ENCODE data around the gene LZTR1.

LZTR1 gene

GRCh38 chr22:21032037-21032867, 50.2 kb downstream of the LZTR1 start, which contains the start of gene SLC7A4:
Gene SLC7A4, minus strand, starts transcription at chr22:21032561. Its CDS starts 749 bp downstream, at chr22:21031812.
- Histone ChIP-seq H2BK120ac (ENCODE audit: low read depth, low read length) (no peak within 1 kb of the TSS), H3K4me3 (ENCODE audit: low read length in 2 of 2) (peak within 1 kb of the TSS in 1 of 2 donors; percentile 68), H3K9me3 (replicated peaks in 1 of 2; ENCODE audit: control insufficient read depth in 2 of 2, insufficient read depth in 1 of 2, low read depth in 1 of 2, low read length in 2 of 2) (peaks cover 0 to 2% of the 10 kb centered on the region in 2 donors), H2AK5ac (ENCODE audit: low read depth, low read length) (peak within 1 kb of the TSS; percentile 43), H3K14ac (ENCODE audit: low read length) (peak within 1 kb of the TSS; percentile 65), H2BK15ac (ENCODE audit: low read length) (peak within 1 kb of the TSS; percentile 86), H3K4me1 (ENCODE audit: control insufficient read depth in 2 of 2, insufficient read depth in 1 of 2, low read depth in 1 of 2, low read length in 2 of 2) (peaks cover 6 to 18% of the 10 kb centered on the region in 2 donors), H2BK5ac (ENCODE audit: low read length) (peak within 1 kb of the TSS; percentile 77), H3K36me3 (replicated peaks in 1 of 2; ENCODE audit: control insufficient read depth in 2 of 2, insufficient read depth in 2 of 2, low read length in 2 of 2) (no peaks in the 10 kb centered on the region), H3K9ac (ENCODE audit: low read depth, low read length, poor library complexity) (peak within 1 kb of the TSS; percentile 83), H3K4me2 (ENCODE audit: insufficient read depth, low read length, poor library complexity, severe bottlenecking) (peak within 1 kb of the TSS; percentile 79), H4K91ac (ENCODE audit: low read depth, low read length, poor library complexity) (no peak within 1 kb of the TSS), H3K79me1 (ENCODE audit: low read depth, low read length) (peaks cover 1% of the 10 kb centered on the region), H3K27me3 (ENCODE audit: control insufficient read depth in 3 of 3, insufficient read depth in 3 of 3, low read depth in 1 of 3, low read length in 3 of 3) (peaks cover 0 to 51% (median 18%) of the 10 kb centered on the region in 3 experiments), H2BK12ac (ENCODE audit: low read length) (peak within 1 kb of the TSS; percentile 78), H2AFZ (ENCODE audit: low read length) (peak within 1 kb of the TSS; percentile 87), H3K27ac (replicated peaks; ENCODE audit: low read length) (no peak within 1 kb of the TSS), H4K8ac (ENCODE audit: low read depth, low read length) (peak within 1 kb of the TSS; percentile 31), H3K23ac (ENCODE audit: low read depth, low read length, poor library complexity) (peak within 1 kb of the TSS; percentile 89), H3K18ac (ENCODE audit: low read length) (peak within 1 kb of the TSS; percentile 96), H3K4ac (ENCODE audit: low read length) (peak within 1 kb of the TSS; percentile 56)
- no CpG with 5 or more reads among the region's 59 CpGs for WGBS, 2 donors (ENCODE audit: extremely low coverage in 2 of 2, insufficient read length in 2 of 2, insufficient replicate concordance in 1 of 2)
- no peak for DNase-seq (ENCODE audit: low spot score)

- Histone ChIP-seq H3K4me2 (ENCODE audit: insufficient read depth, low read length, poor library complexity, severe bottlenecking) (peak overlapping the region; percentile 79), H3K4me1 (ENCODE audit: control insufficient read depth in 2 of 2, insufficient read depth in 1 of 2, low read depth in 1 of 2, low read length in 2 of 2) (peaks cover 6 to 18% of the 10 kb centered on the region in 2 donors), H2AK5ac (ENCODE audit: low read depth, low read length) (no peak overlapping the region), H2BK5ac (ENCODE audit: low read length) (peak overlapping the region; percentile 61), H4K8ac (ENCODE audit: low read depth, low read length) (no peak overlapping the region), H3K23ac (ENCODE audit: low read depth, low read length, poor library complexity) (peak overlapping the region; percentile 89), H3K4ac (ENCODE audit: low read length) (no peak overlapping the region), H3K4me3 (ENCODE audit: low read length in 2 of 2) (peak overlapping the region in 1 of 2 donors; percentile 68), H3K9ac (ENCODE audit: low read depth, low read length, poor library complexity) (no peak overlapping the region), H3K9me3 (replicated peaks in 1 of 2; ENCODE audit: control insufficient read depth in 2 of 2, insufficient read depth in 1 of 2, low read depth in 1 of 2, low read length in 2 of 2) (peaks cover 0 to 2% of the 10 kb centered on the region in 2 donors), H4K91ac (ENCODE audit: low read depth, low read length, poor library complexity) (no peak overlapping the region), H3K18ac (ENCODE audit: low read length) (peak overlapping the region; percentile 96), H2BK12ac (ENCODE audit: low read length) (no peak overlapping the region), H2AFZ (ENCODE audit: low read length) (peak overlapping the region; percentile 87), H2BK120ac (ENCODE audit: low read depth, low read length) (no peak overlapping the region), H2BK15ac (ENCODE audit: low read length) (no peak overlapping the region), H3K27me3 (ENCODE audit: control insufficient read depth in 3 of 3, insufficient read depth in 3 of 3, low read depth in 1 of 3, low read length in 3 of 3) (peaks cover 0 to 52% (median 18%) of the 10 kb centered on the region in 3 experiments), H3K79me1 (ENCODE audit: low read depth, low read length) (peaks cover 1% of the 10 kb centered on the region), H3K14ac (ENCODE audit: low read length) (no peak overlapping the region), H3K36me3 (replicated peaks in 1 of 2; ENCODE audit: control insufficient read depth in 2 of 2, insufficient read depth in 2 of 2, low read length in 2 of 2) (no peaks in the 10 kb centered on the region), H3K27ac (replicated peaks; ENCODE audit: low read length) (no peak overlapping the region)
- no CpG with 5 or more reads among the region's 12 CpGs for WGBS, 2 donors (ENCODE audit: extremely low coverage in 2 of 2, insufficient read length in 2 of 2, insufficient replicate concordance in 1 of 2)
- DNase-seq (ENCODE audit: low spot score) = peak; percentile 26
These were observed 51.0 kb downstream of the LZTR1 start for GRCh38 chr22:21032868-21033688.

- DNase-seq (ENCODE audit: low spot score) = no peak
- Histone ChIP-seq H3K27me3 (ENCODE audit: control insufficient read depth in 3 of 3, insufficient read depth in 3 of 3, low read depth in 1 of 3, low read length in 3 of 3) (peaks cover 0 to 51% (median 18%) of the 10 kb centered on the region in 3 experiments), H2BK120ac (ENCODE audit: low read depth, low read length) (no peak overlapping the region), H3K14ac (ENCODE audit: low read length) (no peak overlapping the region), H3K79me1 (ENCODE audit: low read depth, low read length) (peaks cover 1% of the 10 kb centered on the region), H4K91ac (ENCODE audit: low read depth, low read length, poor library complexity) (no peak overlapping the region), H3K27ac (replicated peaks; ENCODE audit: low read length) (no peak overlapping the region), H3K4me2 (ENCODE audit: insufficient read depth, low read length, poor library complexity, severe bottlenecking) (no peak overlapping the region), H3K23ac (ENCODE audit: low read depth, low read length, poor library complexity) (no peak overlapping the region), H3K9ac (ENCODE audit: low read depth, low read length, poor library complexity) (no peak overlapping the region), H2BK12ac (ENCODE audit: low read length) (no peak overlapping the region), H3K9me3 (replicated peaks in 1 of 2; ENCODE audit: control insufficient read depth in 2 of 2, insufficient read depth in 1 of 2, low read depth in 1 of 2, low read length in 2 of 2) (peaks cover 0 to 2% of the 10 kb centered on the region in 2 donors), H2AFZ (ENCODE audit: low read length) (no peak overlapping the region), H3K4ac (ENCODE audit: low read length) (no peak overlapping the region), H3K36me3 (replicated peaks in 1 of 2; ENCODE audit: control insufficient read depth in 2 of 2, insufficient read depth in 2 of 2, low read length in 2 of 2) (no peaks in the 10 kb centered on the region), H4K8ac (ENCODE audit: low read depth, low read length) (no peak overlapping the region), H2BK5ac (ENCODE audit: low read length) (no peak overlapping the region), H3K4me3 (ENCODE audit: low read length in 2 of 2) (no peak overlapping the region), H2AK5ac (ENCODE audit: low read depth, low read length) (no peak overlapping the region), H2BK15ac (ENCODE audit: low read length) (no peak overlapping the region), H3K18ac (ENCODE audit: low read length) (no peak overlapping the region), H3K4me1 (ENCODE audit: control insufficient read depth in 2 of 2, insufficient read depth in 1 of 2, low read depth in 1 of 2, low read length in 2 of 2) (peaks cover 6 to 18% of the 10 kb centered on the region in 2 donors)
- WGBS, 2 donors (ENCODE audit: extremely low coverage in 2 of 2, insufficient read length in 2 of 2, insufficient replicate concordance in 1 of 2) = no CpG with 5 or more reads among the region's 3 CpGs
These were observed 51.8 kb downstream of the LZTR1 start for GRCh38 chr22:21033895-21034294.
